ENCODE results near the gene BMP4. TPM values are rescaled to one million over a fixed set of nuclear protein-coding genes. Genes with fewer than 3 reads are reported as not detected.

Gene BMP4
- total and polyA plus RNA-seq, 7 donors: 3.7 to 31.4 (median 19.4) TPM

DNA sequence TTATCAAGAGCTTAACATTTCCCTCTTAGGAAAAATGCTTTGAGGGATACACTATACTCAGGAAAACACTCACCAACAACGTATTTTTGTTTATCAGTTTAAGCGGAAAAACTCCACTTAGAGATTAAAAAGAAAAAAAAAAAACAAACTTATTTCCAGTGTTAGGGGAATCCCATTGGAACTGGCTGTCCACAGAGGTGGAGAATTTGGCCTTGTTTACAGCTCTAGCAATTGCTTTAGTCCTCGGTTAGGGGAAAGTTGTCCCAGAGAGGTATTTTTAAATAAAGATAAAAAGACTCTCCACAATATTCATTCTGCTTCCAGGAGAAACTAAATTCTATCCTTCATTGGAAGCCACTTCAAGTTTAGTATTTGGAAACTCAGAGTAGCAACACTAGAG, 21.6 kb upstream of the BMP4 start:
- no peak for TF ChIP-seq POLR2AphosphoS5 (IDR thresholded peaks at IDR 0.05)
- no peak for TF ChIP-seq EP300 (IDR thresholded peaks at IDR 0.05)
- TF ChIP-seq, protein P1, sequence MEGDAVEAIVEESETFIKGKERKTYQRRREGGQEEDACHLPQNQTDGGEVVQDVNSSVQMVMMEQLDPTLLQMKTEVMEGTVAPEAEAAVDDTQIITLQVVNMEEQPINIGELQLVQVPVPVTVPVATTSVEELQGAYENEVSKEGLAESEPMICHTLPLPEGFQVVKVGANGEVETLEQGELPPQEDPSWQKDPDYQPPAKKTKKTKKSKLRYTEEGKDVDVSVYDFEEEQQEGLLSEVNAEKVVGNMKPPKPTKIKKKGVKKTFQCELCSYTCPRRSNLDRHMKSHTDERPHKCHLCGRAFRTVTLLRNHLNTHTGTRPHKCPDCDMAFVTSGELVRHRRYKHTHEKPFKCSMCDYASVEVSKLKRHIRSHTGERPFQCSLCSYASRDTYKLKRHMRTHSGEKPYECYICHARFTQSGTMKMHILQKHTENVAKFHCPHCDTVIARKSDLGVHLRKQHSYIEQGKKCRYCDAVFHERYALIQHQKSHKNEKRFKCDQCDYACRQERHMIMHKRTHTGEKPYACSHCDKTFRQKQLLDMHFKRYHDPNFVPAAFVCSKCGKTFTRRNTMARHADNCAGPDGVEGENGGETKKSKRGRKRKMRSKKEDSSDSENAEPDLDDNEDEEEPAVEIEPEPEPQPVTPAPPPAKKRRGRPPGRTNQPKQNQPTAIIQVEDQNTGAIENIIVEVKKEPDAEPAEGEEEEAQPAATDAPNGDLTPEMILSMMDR (IDR thresholded peaks at IDR 0.05): no peak
- no peak for TF ChIP-seq POLR2A (IDR thresholded peaks at IDR 0.05)
- Histone ChIP-seq H3K9me3 (no peaks in the 10 kb centered on the region), H3K36me3 (no peaks in the 10 kb centered on the region), H3K27ac (no peak overlapping the region), H3K4me3 (no peak overlapping the region), H3K4me1 (no peaks in the 10 kb centered on the region), H3K27me3 (no peaks in the 10 kb centered on the region)
- 53 to 69% methylated on average over 3 of the region's 3 CpGs for WGBS, 2 donors
- intact Hi-C loops (cut with DNase I): no loop called here
- DNase-seq: no peak

DNA sequence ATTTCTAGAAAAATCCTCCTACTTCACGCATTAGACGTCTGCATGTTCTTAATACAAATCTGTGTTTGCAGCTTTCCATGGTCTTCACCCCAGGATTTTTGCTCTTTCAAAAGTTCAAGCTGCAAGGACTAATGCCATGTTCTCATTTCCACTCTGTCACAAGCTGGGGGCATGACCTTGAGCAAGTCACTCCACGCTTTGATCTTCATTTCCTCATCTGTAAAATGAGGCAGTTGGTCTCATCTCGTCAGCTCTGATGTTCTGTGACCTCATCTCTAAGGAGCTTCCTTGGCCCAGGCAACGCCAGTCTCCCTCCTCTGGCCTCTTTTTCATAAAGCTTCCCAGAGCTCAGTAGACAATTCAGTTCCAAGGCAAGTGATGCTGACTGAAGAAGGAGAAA, 18.8 kb upstream of the BMP4 start:
- H3K27me3 ChIP-seq: no peaks in the 10 kb centered on the region
- no peaks in the 10 kb centered on the region for H3K4me1 ChIP-seq
- intact Hi-C loops (cut with DNase I): no loop called here
- DNase-seq: no peak
- H3K9me3 ChIP-seq: no peaks in the 10 kb centered on the region
- no peaks in the 10 kb centered on the region for H3K36me3 ChIP-seq
- 75 to 80% methylated on average over 5 of the region's 5 CpGs for WGBS, 2 donors
- no peak for TF ChIP-seq EP300 (IDR thresholded peaks at IDR 0.05)
- TF ChIP-seq, protein P1 (IDR thresholded peaks at IDR 0.05): no peak
- TF ChIP-seq POLR2A (IDR thresholded peaks at IDR 0.05): no peak
- no peak for TF ChIP-seq POLR2AphosphoS5 (IDR thresholded peaks at IDR 0.05)
- H3K27ac ChIP-seq: no peak overlapping the region
- no peak overlapping the region for H3K4me3 ChIP-seq

DNA sequence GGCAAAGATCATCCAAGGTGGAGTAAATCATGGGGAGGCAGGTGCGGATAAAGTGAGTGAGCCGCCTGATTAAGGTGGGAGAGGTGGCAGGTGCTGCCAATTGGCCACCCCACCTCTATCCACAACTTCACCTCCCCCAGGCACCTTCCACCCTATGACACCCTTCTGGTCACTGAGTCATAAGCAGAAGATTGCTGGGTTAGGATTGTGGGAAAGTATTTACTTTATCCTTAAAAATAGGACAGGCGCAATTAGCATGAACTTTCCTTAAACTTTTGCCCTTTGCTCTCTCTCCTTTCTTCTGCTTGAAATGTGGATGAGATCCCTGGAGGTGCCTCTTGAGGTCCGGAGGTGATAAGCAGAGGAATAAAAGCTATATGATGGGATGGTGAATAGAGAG, 14.9 kb upstream of the BMP4 start:
- Histone ChIP-seq H3K9me3 (no peaks in the 10 kb centered on the region), H3K4me3 (no peak overlapping the region), H3K36me3 (no peaks in the 10 kb centered on the region), H3K27me3 (no peaks in the 10 kb centered on the region), H3K4me1 (no peaks in the 10 kb centered on the region), H3K27ac (no peak overlapping the region)
- no peak for DNase-seq
- 25 to 71% methylated on average over 4 of the region's 4 CpGs for WGBS, 2 donors
- intact Hi-C loops (cut with DNase I): no loop called here
- TF ChIP-seq, protein P1 (IDR thresholded peaks at IDR 0.05): no peak
- TF ChIP-seq EP300 (IDR thresholded peaks at IDR 0.05): no peak
- no peak for TF ChIP-seq POLR2AphosphoS5 (IDR thresholded peaks at IDR 0.05)
- no peak for TF ChIP-seq POLR2A (IDR thresholded peaks at IDR 0.05)

DNA sequence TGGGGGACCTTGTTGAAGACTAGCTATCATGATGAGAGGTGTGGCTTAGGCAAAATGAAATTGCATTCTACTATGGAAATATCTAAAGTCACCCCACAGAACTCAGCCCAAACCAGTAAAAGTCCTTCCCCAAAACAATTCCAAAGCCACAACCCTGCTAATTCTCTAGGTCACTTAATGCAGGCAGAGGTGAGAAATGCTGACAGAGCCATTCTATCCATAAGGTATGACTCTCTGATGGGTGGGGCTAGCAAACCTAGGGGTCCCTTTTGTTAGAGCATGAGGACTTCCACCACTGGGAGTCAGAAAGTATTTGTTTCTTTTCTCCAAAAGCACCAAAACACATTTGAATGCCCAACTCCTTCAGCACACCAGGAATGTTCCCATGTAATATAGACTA, 12.7 kb upstream of the BMP4 start:
- no peak for DNase-seq
- no peak overlapping the region for H3K27ac ChIP-seq
- H3K27me3 ChIP-seq: no peaks in the 10 kb centered on the region
- no peaks in the 10 kb centered on the region for H3K36me3 ChIP-seq
- intact Hi-C loops (cut with DNase I): no loop called here
- no peaks in the 10 kb centered on the region for H3K4me1 ChIP-seq
- no peaks in the 10 kb centered on the region for H3K9me3 ChIP-seq
- no peak overlapping the region for H3K4me3 ChIP-seq
- TF ChIP-seq, protein P1 (IDR thresholded peaks at IDR 0.05): no peak
- no peak for TF ChIP-seq EP300 (IDR thresholded peaks at IDR 0.05)
- TF ChIP-seq POLR2AphosphoS5 (IDR thresholded peaks at IDR 0.05): no peak
- TF ChIP-seq POLR2A (IDR thresholded peaks at IDR 0.05): no peak

DNA sequence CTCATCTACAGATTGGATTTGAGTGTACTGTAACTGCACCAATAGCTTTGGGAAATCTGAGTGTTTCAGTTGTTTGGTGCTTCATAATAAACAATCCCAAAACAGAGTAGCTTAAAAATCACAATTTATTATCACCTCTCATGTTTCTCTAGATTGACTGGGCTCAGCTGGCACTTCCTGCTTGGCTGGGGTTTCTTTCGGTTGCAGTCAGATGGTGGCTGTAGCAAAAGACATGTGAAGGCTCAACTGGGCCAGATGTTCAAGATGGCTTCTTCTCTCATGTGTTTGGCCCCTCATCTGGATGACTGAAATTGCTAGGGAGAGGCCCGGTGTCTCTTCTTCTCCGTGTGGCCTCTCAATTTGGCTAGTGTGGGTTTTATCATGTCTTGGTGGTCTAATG, 12.1 kb upstream of the BMP4 start:
- Histone ChIP-seq H3K27me3 (peaks cover 0 to 5% (median 0%) of the 10 kb centered on the region in 3 donors), H3K4me1 (peaks cover 0 to 3% (median 1%) of the 10 kb centered on the region in 4 donors), H3K9me3 (no peaks in the 10 kb centered on the region), H3K4me3 (no peak overlapping the region), H3K27ac (no peak overlapping the region), H3K36me3 (no peaks in the 10 kb centered on the region)
- no peak for DNase-seq
- TF ChIP-seq POLR2AphosphoS5 (IDR thresholded peaks at IDR 0.05) (no peak), EP300 (IDR thresholded peaks at IDR 0.05) (no peak), POLR2A (IDR thresholded peaks at IDR 0.05) (no peak)
- TF ChIP-seq, protein P1 (IDR thresholded peaks at IDR 0.05): no peak
- intact Hi-C loops (cut with DNase I): no loop called here
- 83 to 84% methylated on average over 3 of the region's 3 CpGs for WGBS, 2 donors

Data from sigmoid colon (tissue), 7 donors.